Activated CD8-positive, alpha-beta memory T cell treated with anti-CD3 and anti-CD28 coated beads for 4 hours (primary cell): Measurements from ENCODE around the gene GNAL.

ENCODE experiments used
- DNase-seq, 2 donors: peaks; one replicate each; pipeline ENCODE4 v3.0.0-alpha.2; 2020; ENCODE audit warnings: low read depth in 2 of 2

The GNAL gene

GRCh38 chr18:11761553-11761952 lies 72.5 kb downstream of the GNAL start:
- DNase-seq: no peak

GRCh38 chr18:11762429-11762828 lies 73.4 kb downstream of the GNAL start:
- DNase-seq: no peak

- no peak for DNase-seq
Observed at GRCh38 chr18:11767329-11767728, 78.3 kb downstream of the GNAL start.

- DNase-seq: no peak
Observed at GRCh38 chr18:11767935-11768334, 78.9 kb downstream of the GNAL start.

- DNase-seq: no peak
Observed at GRCh38 chr18:11775436-11776174, 86.5 kb downstream of the GNAL start.

- no peak for DNase-seq
Observed at GRCh38 chr18:11780042-11780441, 91.0 kb downstream of the GNAL start.

- DNase-seq: no peak
Observed at GRCh38 chr18:11783716-11784331, 94.8 kb downstream of the GNAL start.

GRCh38 chr18:11784674-11785304 lies 95.7 kb downstream of the GNAL start:
- DNase-seq: no peak

- DNase-seq: no peak
Observed at GRCh38 chr18:11785444-11786055, 96.5 kb downstream of the GNAL start.

GRCh38 chr18:11789716-11790510 lies 100.8 kb downstream of the GNAL start:
- no peak for DNase-seq

- no peak for DNase-seq
Observed at GRCh38 chr18:11791131-11791530, 102.1 kb downstream of the GNAL start.

- no peak for DNase-seq
Observed at GRCh38 chr18:11792632-11793031, 103.6 kb downstream of the GNAL start.

GRCh38 chr18:11794195-11794594 lies 105.1 kb downstream of the GNAL start:
- no peak for DNase-seq

GRCh38 chr18:11795916-11796315 lies 106.9 kb downstream of the GNAL start:
- DNase-seq: no peak

- no peak for DNase-seq
Observed at GRCh38 chr18:11798271-11798670, 109.2 kb downstream of the GNAL start.

- DNase-seq: no peak
Observed at GRCh38 chr18:11799066-11799465, 110.0 kb downstream of the GNAL start.

GRCh38 chr18:11800566-11801334 lies 111.7 kb downstream of the GNAL start:
- no peak for DNase-seq

- DNase-seq: no peak
Observed at GRCh38 chr18:11801573-11801972, 112.5 kb downstream of the GNAL start.

- DNase-seq: no peak
Observed at GRCh38 chr18:11802158-11802557, 113.1 kb downstream of the GNAL start.

GRCh38 chr18:11802586-11802985 lies 113.5 kb downstream of the GNAL start:
- DNase-seq: no peak

GRCh38 chr18:11807233-11807632 lies 118.2 kb downstream of the GNAL start:
- no peak for DNase-seq
